Motor neuron (in vitro differentiated cells): Measurements from ENCODE around the gene CAMTA1. TPM values are rescaled to one million over a fixed set of nuclear protein-coding genes. Genes with fewer than 3 reads are reported as not detected.

Experiments
- ATAC-seq, 8 experiments: fragments of 200-7000 bp; cut with Tn5 transposase; replicated peaks in 6 of 8; 2 replicates each; pipeline ENCODE4 v1.8.0; 2021; ENCODE audit warnings: mild to moderate bottlenecking in 8 of 8, moderate library complexity in 8 of 8
- H3K27ac ChIP-seq, 2 donors: fragments of 250-450 bp; sonication (Bioruptor Pico); 2 replicates each; pipeline ENCODE4 v1.9.0; 2021; ENCODE audit warnings: antibody characterized with exemption in 2 of 2, mild to moderate bottlenecking in 2 of 2, moderate library complexity in 1 of 2
- H3K4me1 ChIP-seq, 2 donors: fragments of 250-450 bp; sonication (Bioruptor Pico); replicated peaks in 1 of 2; 2 replicates each; pipeline ENCODE4 v1.6.1; 2021; ENCODE audit warnings: antibody characterized with exemption in 2 of 2, mild to moderate bottlenecking in 2 of 2, moderate library complexity in 1 of 2
- H3K4me3 ChIP-seq, 5 donors: fragments of 250-450 bp; sonication (Bioruptor Pico); 2 replicates each; pipeline ENCODE4 v1.9.0; 2021; ENCODE audit warnings: antibody characterized with exemption in 5 of 5, mild to moderate bottlenecking in 5 of 5, moderate library complexity in 4 of 5
- WGBS, 10 experiments: fragments of 450-650 bp; shearing (Covaris generic); methylation state at CpG; one replicate each; pipeline ENCODE4 v1.0.0; 2022; 5-methylcytosine and 5-hydroxymethylcytosine counted together
- in situ Hi-C, 9 experiments: fragments of 400-800 bp; cut with MboI; loops; one replicate each; pipeline ENCODE4 v1.15.0; 2021; ENCODE audit warnings: low sequenced_read_pairs in 9 of 9, low pct_unique_long_range_greater_than_20kb in 2 of 9; ENCODE audit not compliant: unreplicated experiment in 9 of 9
- total RNA-seq, 8 experiments: library from RNA; unstranded; fragments of 300-600 nt; gene quantifications; 2 replicates each; pipeline versions ENCODE4 v1.2.3 to v1.2.4, GENCODE V29; 2022

Gene CAMTA1
- total RNA-seq, 8 experiments from 2014 or later: 38.5 to 145 (median 77.6) TPM

DNA sequence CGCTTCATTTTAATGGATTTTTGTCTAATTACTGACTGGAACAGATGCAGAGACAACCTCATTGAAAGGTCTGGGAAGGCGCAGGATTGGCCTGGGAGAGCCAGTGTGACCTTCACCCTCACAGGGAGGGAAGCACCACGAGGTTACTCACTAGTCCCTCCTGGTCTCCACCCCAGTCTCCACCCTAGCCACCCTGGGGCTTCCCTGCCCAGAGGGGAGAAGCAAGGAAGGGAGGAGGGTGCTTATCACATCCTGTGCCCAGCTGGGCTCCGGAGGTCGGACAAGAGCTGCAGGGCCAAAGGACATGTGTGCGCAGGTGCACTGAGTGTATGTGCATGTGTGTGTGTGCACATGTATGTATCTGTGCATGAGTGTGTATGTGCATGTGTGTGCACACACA lies 765.7 kb downstream of the CAMTA1 start:
- in situ Hi-C loops: no loop called here
- Histone ChIP-seq H3K4me1 (peaks cover 13 to 18% of the 10 kb centered on the region in 2 donors), H3K4me3 (no peak overlapping the region), H3K27ac (no peak overlapping the region)
- peak in 2 of 8 experiments; percentile 4 to 22 for ATAC-seq
- 58 to 90% (median 73%) methylated on average over 2 to 3 of the region's 6 CpGs; no CpG with 5 or more reads in 7 of the 10 experiments for WGBS, 10 experiments

DNA sequence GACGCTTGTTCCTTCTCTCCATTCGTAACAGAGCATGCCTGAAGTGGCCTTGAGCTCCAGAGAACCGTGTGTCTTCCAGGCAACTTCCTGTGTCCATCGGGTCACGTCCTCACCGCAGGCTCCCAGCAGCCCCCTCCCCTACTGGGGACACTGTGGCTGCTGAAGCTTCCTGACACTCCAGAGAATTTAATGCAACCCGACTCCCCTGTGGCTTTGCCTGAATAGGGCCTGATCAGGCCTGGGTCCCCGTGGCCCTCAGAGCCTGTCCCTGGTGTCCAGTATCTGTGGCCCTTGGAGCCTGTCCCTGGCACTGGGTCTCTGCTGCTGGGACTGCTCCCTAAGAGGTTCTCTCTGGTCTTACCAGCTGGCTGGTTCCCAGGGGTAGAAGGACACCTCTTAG lies 766.2 kb downstream of the CAMTA1 start:
- 22 to 100% (median 86%) methylated on average over 1 to 6 of the region's 8 CpGs; no CpG with 5 or more reads in 4 of the 10 experiments for WGBS, 10 experiments
- H3K27ac ChIP-seq: no peak overlapping the region
- H3K4me1 ChIP-seq: peaks cover 13 to 18% of the 10 kb centered on the region in 2 donors
- in situ Hi-C loops: no loop called here
- peak in 2 of 8 experiments; percentile 7 to 16 for ATAC-seq
- no peak overlapping the region for H3K4me3 ChIP-seq

GRCh38 chr1:7552402-7552801 lies 767.1 kb downstream of the CAMTA1 start:
- Histone ChIP-seq H3K27ac (no peak overlapping the region), H3K4me1 (peaks cover 13 to 18% of the 10 kb centered on the region in 2 donors), H3K4me3 (no peak overlapping the region)
- WGBS, 10 experiments: 20 to 100% (median 80%) methylated on average over 1 to 7 of the region's 9 CpGs; no CpG with 5 or more reads in 3 of the 10 experiments
- in situ Hi-C loops: no loop called here
- peak in 1 of 8 experiments; percentile 6 for ATAC-seq

DNA sequence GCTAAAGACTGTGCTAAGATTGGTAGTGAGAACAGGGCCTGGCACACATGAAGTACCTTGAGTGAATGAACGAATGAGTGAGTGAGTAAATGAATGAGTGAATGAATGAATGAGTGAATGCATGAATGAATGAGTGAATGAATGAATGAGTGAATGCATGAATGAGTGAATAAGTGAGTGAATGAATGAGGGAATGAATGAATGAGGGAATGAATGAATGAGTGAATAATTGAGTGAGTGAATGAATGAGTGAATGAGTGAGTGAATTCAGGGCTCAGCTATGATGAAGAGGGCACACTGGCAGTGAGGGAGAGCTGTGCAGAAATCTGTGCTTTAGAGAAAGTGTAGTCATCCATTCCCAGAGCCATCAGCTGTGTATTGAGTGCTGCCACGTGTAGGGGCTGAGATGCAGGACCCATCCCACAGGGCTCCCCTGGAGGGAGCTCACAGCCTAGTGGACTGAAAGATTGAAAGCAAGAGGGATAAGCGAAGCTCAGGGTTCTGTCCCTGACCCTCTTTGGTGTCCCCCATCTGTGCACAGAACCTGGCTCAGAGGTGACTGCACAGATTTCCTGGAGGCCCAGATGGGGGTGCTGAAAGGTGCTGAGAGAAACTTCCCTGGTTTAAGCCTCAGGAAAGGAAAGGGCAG lies 767.9 kb downstream of the CAMTA1 start:
- H3K4me3 ChIP-seq: no peak overlapping the region
- in situ Hi-C loops: no loop called here
- H3K4me1 ChIP-seq: peaks cover 14 to 18% of the 10 kb centered on the region in 2 donors
- peak in 3 of 8 experiments; percentile 22 to 48 (median 42) for ATAC-seq
- no peak overlapping the region for H3K27ac ChIP-seq
- WGBS, 10 experiments: 18 to 96% (median 59%) methylated on average over 1 to 3 of the region's 3 CpGs

DNA sequence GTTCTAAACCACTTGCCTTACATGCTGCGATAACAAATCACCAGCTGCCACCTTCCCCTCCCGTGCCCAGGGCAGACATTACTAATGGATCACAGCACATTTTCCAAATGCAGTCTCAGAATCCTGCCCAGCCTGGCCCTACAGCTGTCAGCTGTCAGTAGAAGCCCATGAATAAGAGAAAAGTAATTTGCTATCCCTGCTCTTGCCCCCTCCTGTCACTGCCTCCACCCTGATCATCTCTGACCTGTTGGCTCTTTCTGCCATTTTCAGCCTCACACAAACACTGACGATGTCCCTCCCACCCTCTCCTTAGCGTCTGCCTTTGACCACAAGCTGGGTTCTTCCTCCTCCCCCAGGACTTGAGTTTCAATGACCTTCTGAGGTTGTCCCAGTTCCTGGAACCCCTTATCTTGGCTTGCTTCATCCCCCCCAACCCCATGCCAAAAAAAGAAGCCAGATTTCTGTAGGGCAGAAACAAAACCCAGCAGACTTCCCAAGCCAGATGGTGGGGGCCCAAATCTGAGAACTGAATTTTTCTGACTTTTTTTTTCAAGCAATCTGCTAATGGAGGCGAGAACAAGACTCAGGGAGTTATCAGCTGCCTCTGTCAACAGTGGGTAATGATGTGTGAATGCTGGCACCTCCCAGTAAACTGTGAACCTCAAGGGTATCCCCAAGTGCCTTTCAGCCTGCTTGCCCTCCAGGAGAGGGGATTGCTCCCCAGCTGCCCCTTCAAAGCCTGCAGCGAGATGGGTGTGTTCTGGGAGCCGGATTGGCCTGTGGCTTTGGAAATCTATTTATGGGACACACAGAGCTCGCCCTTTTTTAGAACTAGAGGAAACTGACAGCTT lies 769.4 kb downstream of the CAMTA1 start:
- in situ Hi-C loops: no loop called here
- no peak overlapping the region for H3K4me3 ChIP-seq
- ATAC-seq: peak in 1 of 8 experiments; percentile 21
- 25 to 77% (median 59%) methylated on average over 1 to 8 of the region's 8 CpGs; no CpG with 5 or more reads in 2 of the 10 experiments for WGBS, 10 experiments
- H3K27ac ChIP-seq: no peak overlapping the region
- peaks cover 17 to 29% of the 10 kb centered on the region in 2 donors for H3K4me1 ChIP-seq

DNA sequence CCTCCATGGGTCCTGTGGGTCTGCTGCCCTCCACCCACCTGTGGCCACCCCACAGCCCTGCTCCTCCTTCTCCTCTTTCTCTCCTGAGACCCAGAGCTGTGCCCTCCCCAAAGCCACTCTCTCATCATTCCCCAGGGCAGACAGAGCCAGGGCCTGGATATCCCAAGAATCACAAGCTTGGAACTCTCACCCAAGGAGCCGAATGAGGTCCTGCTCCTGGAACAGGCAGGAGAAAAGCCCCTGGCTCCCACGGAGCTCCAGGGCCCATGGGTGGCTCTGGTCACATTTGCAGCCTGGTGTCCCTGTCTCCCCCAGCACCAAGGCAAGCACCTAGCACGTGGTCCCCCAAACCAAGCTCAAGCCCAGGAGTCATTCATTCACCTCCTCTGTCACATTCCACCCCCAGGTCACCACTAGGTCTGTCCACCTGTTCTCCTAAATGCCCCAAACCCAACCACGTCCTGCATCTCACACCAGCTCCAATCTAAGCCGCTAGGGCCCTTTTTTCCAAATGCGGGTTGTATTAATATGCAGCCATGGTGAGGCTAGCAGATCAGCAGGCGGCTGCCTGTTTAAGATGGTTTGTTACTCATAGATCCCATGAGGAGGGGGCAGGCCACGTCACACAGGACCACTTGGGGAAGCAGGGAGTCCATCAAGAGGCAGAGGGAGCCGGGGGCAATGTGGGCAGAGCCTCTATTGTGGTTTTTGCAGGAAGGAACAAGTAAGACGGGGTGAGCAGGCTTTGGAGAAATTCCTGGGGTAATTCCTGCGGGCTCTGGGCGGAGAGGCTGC lies 770.3 kb downstream of the CAMTA1 start:
- WGBS, 10 experiments: 0 to 95% (median 66%) methylated on average over 1 to 11 of the region's 12 CpGs; no CpG with 5 or more reads in 2 of the 10 experiments
- no peak overlapping the region for H3K4me3 ChIP-seq
- in situ Hi-C loops: no loop called here
- ATAC-seq: peak in 2 of 8 experiments; percentile 11 to 15
- peaks cover 22 to 35% of the 10 kb centered on the region in 2 donors for H3K4me1 ChIP-seq
- no peak overlapping the region for H3K27ac ChIP-seq

DNA sequence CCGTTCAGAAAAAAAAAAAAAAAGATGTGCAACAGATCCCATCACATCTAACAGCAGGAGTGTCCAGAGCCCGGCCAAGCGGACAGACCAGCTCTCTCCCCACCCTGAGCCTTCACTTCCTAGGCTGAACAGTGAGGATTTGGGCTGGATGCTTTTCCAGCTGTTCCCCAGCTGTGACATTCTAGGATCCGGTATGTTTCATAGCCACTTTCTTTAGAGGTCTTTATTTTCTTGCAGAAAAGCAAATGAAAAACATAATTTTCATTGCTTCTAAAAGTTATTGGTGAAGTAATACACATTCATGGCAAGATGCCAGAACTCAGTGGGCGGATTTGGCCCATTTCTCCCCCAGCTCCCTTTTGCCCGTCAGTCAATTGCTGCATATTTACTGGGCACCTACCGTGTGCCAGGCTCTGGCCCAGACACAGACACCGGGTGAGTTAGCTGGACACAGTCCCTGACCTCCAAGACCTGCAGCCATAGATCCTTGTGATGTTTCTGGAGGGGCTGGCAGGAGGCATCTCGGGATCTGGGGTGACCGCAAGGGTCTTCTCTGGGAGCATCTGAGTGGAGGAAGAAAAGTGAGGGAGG lies 772.1 kb downstream of the CAMTA1 start:
- Histone ChIP-seq H3K4me3 (no peak overlapping the region), H3K4me1 (peaks cover 24 to 42% of the 10 kb centered on the region in 2 donors), H3K27ac (no peak overlapping the region)
- WGBS, 10 experiments: 0 to 100% (median 80%) methylated on average over 1 to 10 of the region's 10 CpGs; no CpG with 5 or more reads in 1 of the 10 experiments
- in situ Hi-C loops: no loop called here
- ATAC-seq: no peak

DNA sequence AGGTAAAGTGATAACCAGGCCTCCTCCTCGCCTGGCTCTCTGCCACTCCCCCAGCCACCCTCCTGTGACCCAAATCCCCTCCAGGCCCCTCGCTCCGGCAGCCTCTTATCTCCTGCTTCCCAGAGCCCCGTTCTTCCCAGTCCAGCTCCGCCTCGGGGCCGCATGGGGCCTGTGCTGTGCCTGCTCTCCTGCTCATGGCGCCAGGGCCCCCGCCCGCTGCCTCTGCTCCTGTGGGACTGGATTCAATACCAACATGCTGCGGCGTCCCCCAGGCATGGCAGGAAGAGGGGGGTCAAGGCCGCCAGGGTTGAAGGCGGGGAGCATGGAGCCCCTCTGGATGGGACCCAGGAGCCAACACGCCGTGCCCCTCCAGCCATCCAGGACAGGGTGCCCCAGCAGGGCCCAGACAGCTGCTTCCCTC lies 772.8 kb downstream of the CAMTA1 start:
- Histone ChIP-seq H3K27ac (no peak overlapping the region), H3K4me3 (no peak overlapping the region), H3K4me1 (peaks cover 24 to 40% of the 10 kb centered on the region in 2 donors)
- WGBS, 10 experiments: 55 to 90% (median 69%) methylated on average over 2 to 6 of the region's 16 CpGs; no CpG with 5 or more reads in 6 of the 10 experiments
- in situ Hi-C loops: no loop called here
- ATAC-seq: peak in 1 of 8 experiments; percentile 5

DNA sequence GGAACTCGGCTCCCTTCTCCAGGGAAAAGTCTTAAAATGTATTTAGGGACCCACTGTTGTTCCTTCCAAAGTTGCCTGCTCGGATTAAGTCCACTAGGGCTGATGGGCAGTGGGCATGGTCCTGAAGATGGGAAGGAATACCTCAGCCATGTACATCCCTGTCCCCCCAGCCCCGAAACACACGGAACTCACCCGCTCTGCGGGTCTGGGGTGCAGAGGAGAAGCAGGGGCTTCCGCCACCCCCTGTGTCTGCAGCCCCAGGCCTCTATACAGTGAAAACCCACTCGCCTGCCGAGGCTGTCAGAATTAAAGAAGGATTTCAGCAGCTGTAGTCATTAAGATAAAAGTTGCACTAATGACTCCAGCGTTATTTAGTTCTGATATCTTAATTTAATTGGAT lies 773.2 kb downstream of the CAMTA1 start:
- Histone ChIP-seq H3K4me1 (peaks cover 24 to 41% of the 10 kb centered on the region in 2 donors), H3K4me3 (no peak overlapping the region), H3K27ac (no peak overlapping the region)
- no peak for ATAC-seq
- in situ Hi-C loops: no loop called here
- whole genome bisulfite sequencing, 10 experiments: 71 to 92% (median 80%) methylated on average over 1 to 9 of the region's 10 CpGs; no CpG with 5 or more reads in 3 of the 10 experiments

DNA sequence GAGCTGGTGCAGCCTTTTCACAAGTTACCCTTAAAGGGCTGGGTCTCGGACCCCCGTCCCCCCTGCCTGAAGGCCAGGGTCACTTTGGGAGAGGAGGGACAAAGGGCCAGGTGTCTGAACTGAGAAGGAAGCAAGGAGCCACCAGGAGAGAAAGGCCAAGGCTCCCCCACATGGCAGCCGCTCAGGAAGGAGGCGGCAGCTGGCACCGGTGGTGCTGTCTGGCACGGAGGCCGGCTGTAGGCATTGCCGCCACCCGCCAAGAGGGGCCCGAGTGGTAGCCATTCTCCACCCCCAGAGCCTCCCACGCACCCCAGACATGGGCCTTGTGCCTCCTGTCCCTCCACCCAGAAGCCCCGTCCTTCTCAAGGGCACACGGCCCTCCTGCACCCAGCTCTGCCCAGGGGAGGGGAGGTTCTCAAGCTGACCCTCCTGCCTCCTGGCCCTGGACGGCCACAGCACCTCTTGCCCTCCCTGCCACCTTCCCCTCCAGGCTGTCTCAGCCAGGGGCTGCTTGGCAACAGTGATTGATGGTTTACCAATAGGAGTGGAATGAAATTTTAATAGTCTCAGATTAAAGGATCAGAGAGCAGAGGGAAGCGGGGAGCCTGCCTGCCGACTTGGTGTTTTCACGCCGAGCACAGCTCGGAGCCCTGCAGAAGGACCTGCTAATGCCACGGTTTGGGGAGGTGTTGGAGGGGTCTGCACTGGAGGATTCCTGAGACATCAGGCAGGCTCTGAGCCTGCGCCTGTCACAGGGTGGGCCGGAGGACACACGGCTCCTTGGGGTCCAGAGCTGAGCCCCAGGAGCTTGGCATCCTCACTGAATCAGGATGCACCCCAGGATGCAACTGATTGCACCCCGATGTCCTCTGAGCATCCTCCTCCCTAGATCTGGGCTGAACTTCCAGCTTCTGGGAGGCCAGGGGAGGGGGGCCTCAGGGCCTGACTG lies 773.9 kb downstream of the CAMTA1 start:
- ATAC-seq: peak in 5 of 8 experiments; percentile 7 to 65 (median 27)
- H3K4me1 ChIP-seq: peaks cover 30 to 48% of the 10 kb centered on the region in 2 donors
- 48 to 97% (median 83%) methylated on average over 4 to 15 of the region's 24 CpGs; no CpG with 5 or more reads in 5 of the 10 experiments for WGBS, 10 experiments
- in situ Hi-C loops: no loop called here
- H3K4me3 ChIP-seq: no peak overlapping the region
- H3K27ac ChIP-seq: peak overlapping the region in 1 of 2 donors; percentile 62

GRCh38 chr1:7560128-7560527 lies 774.9 kb downstream of the CAMTA1 start:
- in situ Hi-C loops: no loop called here
- 43 to 88% (median 78%) methylated on average over 1 to 4 of the region's 4 CpGs; no CpG with 5 or more reads in 6 of the 10 experiments for WGBS, 10 experiments

More at GRCh38 chr1:7560128-7560527, 774.9 kb downstream of the CAMTA1 start:
- no peak for ATAC-seq
- peaks cover 36 to 57% of the 10 kb centered on the region in 2 donors for H3K4me1 ChIP-seq
- no peak overlapping the region for H3K4me3 ChIP-seq
- H3K27ac ChIP-seq: no peak overlapping the region
